Measurements from ENCODE around the gene SYNE3.

DNA sequence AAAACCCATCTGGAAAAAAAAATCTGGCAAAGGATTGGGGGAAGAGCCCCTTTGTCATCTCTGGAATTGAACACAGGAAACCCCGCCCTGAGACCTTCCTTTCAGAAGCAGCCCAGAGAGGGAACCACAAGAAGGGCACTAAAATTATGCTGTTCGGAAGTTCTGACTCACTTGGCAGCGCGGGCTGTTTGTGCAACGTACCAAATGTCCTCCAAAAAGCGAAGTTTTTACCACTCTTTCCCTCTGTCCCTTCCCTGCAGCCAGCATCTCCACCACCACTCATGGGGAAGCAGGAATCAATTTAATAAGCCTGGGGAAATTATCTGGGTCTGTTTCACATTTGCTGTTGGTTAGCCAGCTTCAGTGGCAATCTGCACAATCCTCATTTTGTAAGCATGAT is 3.2 kb upstream of the SYNE3 start:
- TF ChIP-seq, protein P1, sequence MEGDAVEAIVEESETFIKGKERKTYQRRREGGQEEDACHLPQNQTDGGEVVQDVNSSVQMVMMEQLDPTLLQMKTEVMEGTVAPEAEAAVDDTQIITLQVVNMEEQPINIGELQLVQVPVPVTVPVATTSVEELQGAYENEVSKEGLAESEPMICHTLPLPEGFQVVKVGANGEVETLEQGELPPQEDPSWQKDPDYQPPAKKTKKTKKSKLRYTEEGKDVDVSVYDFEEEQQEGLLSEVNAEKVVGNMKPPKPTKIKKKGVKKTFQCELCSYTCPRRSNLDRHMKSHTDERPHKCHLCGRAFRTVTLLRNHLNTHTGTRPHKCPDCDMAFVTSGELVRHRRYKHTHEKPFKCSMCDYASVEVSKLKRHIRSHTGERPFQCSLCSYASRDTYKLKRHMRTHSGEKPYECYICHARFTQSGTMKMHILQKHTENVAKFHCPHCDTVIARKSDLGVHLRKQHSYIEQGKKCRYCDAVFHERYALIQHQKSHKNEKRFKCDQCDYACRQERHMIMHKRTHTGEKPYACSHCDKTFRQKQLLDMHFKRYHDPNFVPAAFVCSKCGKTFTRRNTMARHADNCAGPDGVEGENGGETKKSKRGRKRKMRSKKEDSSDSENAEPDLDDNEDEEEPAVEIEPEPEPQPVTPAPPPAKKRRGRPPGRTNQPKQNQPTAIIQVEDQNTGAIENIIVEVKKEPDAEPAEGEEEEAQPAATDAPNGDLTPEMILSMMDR (conservative IDR thresholded peaks at IDR 0.05): no peak
- no peak for TF ChIP-seq ZFX (IDR thresholded peaks at IDR 0.05)
